Daoy (cell line): ENCODE results near the gene P4HB. TPM values are rescaled to one million over a fixed set of nuclear protein-coding genes. Genes with fewer than 3 reads are reported as not detected.
"Not testable (repeated sequence)": the region's sequence is repeated elsewhere in the genome, so short reads cannot be mapped to it uniquely, and the experiment has no call there.

Source experiments
- DNase-seq: peaks from one replicate; pipeline ENCODE4 v3.0.0-alpha.2; 2015; ENCODE audit warnings: low read depth
- total RNA-seq: library from RNA; depleted of rRNA; stranded (reverse); fragments of >200 nt; shearing (Covaris generic); gene quantifications from 2 replicates; pipeline ENCODE4 v1.2.3, GENCODE V29; 2014

P4HB gene
- total RNA-seq, 1 experiment from 2014 or later, result 1,181 TPM

DNA sequence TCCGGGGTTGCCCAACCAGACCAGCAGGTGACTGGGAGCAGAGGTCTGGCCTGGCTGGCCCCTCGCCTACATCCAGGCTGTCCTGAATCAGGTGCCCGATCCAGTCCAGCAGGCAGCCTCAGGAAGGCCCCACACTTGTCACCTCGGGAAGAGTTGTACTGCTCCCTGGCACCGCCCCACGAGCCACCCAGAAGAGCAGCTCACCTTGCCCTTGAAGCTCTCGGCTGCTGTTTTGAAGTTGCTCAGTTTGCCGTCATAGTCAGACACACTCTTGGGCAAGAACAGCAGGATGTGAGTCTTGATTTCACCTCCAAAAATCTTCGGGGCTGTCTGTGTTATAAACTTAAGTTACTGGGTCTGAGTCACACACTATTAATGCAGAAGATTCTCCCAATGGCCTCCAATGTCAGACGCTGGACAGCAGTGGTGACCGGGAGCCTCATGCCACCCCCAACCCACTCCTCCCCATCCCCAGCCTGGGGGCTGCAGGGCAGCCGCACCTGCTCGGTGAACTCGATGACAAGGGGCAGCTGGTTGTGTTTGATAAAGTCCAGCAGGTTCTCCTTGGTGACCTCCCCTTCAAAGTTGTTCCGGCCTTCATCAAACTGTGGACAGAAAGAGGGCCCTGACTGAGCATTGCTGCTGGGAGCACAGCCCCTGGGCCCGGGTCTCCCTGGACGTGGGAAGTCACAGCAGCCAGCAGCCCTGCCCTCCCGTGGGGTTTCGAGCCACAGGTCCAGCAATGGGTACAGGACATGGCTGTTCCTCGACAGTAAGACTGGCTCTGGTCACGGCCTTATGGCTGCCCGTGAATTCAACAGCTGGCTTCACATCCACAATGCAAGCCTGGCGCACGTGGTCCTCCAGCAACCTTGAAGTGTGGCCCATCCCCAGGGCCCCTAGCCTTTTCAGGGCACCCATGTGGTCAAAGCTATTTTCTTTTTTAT is 13.3 kb downstream of the P4HB start:
- no peak for DNase-seq

DNA sequence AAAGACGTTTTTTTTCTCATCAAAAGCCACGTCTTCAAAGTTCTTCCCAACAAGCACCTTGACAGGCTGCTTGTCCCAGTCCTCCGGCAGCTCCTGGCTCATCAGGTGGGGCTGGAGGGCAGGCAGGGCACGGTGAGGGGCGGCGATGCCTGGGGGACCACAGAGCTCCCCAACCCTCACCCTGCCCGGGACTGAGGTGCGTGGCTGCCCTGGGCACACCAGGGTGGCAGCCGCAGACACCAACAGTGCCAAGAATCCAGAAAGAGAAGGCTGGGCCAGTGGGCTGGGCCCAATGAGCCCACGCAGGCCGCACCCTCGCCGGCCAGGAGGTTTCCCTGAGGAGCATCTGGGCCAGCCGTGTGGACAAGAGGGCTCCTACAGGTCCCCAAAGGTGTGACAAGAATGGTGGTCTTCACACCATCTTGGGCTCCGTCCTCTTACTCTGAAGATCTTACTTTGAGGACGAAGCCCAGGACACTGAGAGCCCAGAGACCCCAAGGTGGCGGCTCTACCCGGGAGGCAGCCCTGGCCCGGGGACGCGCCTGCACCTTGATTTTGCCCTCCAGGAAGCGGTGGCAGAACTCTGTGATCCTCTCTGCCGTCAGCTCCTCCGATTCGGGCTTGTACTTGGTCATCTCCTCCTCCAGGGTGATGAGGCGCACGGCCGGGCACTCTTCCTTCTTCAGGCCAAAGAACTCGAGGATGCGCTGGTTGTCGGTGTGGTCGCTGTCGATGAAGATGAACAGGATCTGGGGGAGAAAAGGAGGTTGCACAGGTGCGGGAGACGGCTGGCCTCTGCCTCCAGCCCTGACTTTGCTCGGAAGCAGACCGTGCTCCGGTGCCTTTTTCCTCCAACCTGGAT is 14.2 kb downstream of the P4HB start:
- no peak for DNase-seq

DNA sequence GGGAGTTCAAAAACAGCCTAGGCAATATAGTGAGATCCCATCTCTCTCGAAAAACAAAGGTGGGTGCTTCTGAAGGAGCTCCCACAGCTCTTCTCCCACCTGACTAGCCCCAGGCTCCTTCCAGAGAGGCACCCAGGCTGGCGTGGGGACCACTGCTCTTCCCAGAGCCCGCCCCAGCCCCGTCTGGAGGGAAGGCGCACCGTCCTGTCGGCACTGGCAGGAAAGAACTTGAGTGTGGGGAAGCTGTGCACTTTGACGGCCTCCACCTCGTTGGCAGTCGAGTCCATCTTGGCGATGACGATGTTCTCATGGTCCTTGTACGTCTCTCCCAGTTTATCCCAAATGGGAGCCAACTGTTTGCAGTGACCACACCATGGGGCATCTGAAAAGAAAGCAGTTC is 15.0 kb downstream of the P4HB start:
- no peak for DNase-seq

DNA sequence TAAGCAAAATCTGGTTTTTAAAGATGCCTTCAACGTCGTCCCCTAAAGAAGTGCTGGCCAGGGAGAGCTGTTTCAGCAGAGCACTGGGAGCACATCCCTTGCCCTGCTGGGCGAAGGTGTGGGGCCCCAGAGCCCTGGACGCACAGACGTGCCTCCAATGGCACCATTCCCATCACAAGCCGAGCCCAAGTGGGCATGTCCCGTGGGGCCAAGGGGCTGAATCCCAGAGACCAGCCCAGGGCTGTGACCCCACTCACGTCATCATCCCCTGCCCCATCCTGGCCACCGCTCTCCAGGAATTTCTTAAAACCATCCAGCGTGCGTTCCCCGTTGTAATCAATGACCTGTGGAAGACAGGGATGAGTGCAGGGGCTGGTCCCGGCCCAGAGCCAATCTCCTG is 15.4 kb downstream of the P4HB start:
- no peak for DNase-seq

- DNase-seq, result no peak
These were observed 15.9 kb downstream of the P4HB start for GRCh38 chr17:81844327-81844851.

- no peak for DNase-seq
These were observed 16.5 kb downstream of the P4HB start for GRCh38 chr17:81843713-81844326.

- DNase-seq, result no peak
These were observed 17.4 kb downstream of the P4HB start for GRCh38 chr17:81842725-81843504.

- no peak for DNase-seq
These were observed 18.0 kb downstream of the P4HB start for GRCh38 chr17:81842378-81842724.

DNA sequence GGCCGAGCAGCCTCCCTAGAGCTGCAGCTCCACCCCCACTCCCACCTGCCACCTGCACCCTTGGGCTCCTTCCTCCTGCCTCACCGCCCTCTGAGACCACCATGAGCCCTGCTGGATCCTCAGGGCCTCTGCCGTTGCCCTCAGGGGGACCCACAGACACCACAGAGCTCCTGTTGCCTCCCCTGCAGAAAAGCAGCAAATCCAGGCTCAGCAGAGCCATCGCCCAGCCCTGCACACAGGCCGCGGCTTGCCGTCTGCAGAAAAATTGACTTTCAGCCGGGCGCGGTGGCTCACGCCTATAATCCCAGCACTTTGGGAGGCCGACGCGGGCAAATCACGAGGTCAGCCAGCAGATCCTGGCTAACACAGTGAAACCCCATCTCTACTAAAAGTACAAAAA is 18.5 kb downstream of the P4HB start:
- no peak for DNase-seq

DNA sequence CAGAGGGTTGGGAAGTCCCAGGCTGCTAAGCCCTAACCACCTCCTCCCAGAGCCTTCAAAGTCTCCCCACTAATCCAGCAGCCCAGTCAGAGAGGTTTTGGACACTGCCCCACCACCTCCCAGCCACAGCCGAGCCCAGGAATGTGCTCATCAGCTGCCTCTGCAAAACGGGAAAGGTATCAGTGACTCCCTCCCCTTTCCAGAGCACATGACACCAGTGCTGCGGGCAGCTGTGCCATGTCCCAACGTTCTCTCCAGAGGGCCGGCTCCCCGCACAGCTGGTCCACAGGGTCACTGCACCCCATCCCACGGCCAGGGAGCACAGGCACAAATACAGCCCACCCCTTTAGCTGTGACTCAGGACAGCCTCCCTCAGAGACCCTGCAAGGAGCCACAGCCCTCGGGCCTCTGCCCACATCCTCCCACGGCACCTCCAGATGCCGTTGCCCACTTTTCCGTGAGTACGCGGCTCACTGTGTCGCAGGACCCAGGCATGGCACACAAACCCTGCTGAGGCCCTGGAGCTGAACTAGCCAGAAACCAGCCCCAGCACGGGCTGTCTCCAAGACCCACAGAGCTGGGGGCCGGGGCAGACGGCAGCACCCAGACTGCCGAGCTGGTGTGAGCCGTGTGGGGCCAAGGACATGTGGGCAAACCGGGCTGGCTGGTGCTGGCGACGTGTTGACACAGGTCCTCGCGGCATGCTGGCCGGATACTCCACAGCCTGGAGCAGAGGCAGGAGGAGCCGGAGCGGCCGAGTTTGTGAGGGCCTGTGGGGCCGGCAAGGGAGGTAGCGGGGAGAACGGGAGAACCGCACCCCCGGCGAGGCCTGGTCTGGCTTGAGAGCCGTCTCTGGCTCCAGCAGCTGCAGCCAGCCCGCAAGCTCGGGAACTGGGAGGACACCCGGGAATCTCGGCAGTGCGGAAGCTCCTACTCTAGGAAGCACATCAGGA is 19.2 kb downstream of the P4HB start:
- DNase-seq, result no peak

GRCh38 chr17:81840059-81840458 is 20.3 kb downstream of the P4HB start:
- DNase-seq, result not testable (repeated sequence)

GRCh38 chr17:81839301-81839700 is 21.0 kb downstream of the P4HB start:
- DNase-seq, result no peak

DNA sequence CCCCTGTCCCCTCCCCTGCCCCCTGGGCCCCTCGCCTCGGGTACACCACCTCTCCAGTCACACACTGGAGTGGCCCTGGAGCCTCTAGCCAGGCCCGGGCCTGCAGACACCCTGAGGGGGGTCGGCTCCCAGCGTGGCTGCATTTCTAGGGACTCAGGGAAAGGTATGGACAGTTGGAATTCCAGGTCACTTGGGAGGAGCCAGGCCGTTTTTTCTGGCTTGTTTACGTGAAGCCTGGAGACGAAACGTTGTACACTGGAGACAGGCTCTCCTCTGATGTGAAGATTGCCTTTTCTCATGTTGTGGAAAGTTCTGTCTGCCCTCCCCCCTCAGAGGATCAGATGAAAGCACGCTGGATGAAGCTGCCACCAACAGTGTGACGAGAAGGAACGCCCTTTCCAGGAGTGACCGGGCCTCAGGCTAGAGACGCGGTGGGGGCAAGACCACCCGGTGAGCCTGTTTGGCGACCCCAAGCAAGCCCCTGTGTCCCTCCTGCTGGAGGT is 21.5 kb downstream of the P4HB start:
- DNase-seq, result no peak

- DNase-seq, result no peak
These were observed 22.7 kb downstream of the P4HB start for GRCh38 chr17:81837641-81838040.

GRCh38 chr17:81834831-81835267 is 25.5 kb downstream of the P4HB start, which contains the start of gene PPP1R27:
Gene PPP1R27 (minus strand): TSS chr17:81835050. CDS start chr17:81834953, 97 bp downstream.
- no peak for DNase-seq

- DNase-seq, result no peak
These were observed 26.2 kb downstream of the P4HB start for GRCh38 chr17:81833921-81834830.

- DNase-seq, result peak; percentile 98
These were observed 27.0 kb downstream of the P4HB start, which contains the start of gene MCRIP1 for GRCh38 chr17:81833160-81833920. Gene MCRIP1 (minus strand): TSS chr17:81833291. CDS start chr17:81824506, 8,785 bp downstream.
